Activated CD8-positive, alpha-beta memory T cell treated with anti-CD3 and anti-CD28 coated beads, Interleukin-2, amount 50 U/mL, for 24 hours (primary cell): Measurements from ENCODE around the gene C3orf70.

ENCODE experiments used
- DNase-seq: peaks from one replicate; pipeline ENCODE4 v3.0.0-alpha.2; 2020; ENCODE audit errors: extremely low read depth

Gene C3orf70

DNA sequence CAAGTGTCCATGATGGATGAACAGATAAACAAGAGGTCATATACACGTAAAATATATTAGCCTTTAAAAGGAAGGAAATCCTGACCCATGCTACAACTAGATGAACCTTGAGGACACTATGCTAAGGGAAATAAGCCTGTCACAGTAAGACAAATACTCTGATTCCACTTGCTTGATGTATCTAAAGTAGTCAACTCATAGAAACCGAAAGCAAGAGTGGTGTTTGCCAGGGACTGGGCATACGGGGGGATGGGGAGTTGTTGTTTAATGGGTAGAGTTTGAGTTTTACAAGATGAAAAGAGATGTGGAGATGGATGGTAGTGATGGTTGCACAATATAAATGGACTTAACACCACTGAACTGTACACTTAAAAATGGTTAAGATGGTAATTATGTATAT, 65.4 kb downstream of the C3orf70 start:
- no peak for DNase-seq

DNA sequence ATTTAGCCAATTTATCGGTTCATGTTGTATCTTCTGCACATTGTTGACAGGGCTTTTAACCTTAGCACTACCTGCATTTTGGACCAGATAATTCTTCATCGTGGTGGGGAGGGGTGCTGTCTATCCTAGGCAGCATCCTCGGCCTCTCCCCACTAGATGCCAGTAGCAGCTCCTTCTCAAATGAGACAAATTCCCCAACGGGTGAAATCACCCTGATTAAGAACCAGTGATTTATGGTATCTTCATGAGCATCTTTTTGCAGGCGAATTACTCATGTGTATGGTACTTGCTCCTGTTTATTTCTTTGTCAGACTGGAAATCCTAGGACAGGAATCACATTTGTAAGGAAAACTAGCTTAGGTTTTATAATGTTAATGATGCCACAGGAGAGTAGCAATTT, 68.0 kb downstream of the C3orf70 start:
- no peak for DNase-seq

DNA sequence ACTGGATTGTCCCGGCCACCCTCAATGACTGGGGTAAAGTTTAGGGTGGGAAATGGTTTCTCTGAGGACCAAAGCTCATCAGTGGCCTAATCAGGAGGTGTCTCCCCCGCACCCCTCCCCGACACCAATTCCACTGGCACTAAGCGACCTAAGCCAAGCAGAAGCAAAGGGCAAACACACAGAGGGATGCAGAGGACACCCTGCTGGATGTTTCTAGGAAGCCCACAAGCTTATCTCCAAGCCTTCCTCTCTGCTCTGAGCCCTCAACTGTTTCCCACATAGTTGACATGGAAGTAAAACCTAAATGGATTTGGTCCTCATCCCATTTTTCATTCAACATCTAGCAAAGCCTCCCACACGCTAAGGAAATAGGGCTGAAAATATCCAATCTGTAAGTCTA, 68.5 kb downstream of the C3orf70 start:
- no peak for DNase-seq

DNA sequence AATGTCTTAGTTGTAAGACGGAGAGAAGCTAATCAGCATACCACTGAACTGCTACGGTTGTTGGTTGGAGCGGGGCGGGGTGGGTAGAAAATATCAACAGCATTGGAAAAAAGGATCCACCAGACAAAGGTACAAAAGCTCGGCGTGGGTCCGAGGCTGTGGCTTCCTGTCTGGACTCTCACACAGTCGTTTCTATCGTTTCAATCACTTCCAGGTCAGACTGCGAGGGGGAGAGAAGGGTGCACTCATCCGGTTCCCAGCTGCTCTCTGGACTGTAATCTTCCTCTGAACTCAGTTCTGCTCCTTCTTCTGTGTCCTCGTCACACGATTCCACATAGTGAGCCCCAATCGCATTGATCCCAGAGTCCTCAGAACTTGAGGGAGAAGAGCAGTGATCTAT, 70.0 kb downstream of the C3orf70 start:
- DNase-seq = no peak

DNA sequence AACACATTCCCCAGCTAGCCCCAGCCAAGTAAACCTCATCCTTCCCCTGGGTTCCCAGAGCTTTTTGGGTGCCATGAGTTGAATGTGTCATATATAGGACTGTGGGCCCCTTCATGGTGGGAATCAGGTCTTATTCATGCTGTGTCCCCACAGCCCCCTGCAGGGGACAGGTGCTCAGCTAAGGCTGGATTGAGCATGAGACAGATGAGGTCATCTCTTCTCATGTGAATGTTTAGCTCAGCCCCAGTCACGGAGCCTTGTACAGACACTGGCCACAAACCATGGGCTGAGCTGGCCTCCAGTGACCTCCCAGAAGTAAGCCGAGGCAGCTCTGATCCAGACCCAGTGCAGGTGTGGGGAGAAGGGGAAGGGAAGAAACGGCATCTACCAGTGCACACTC, 70.7 kb downstream of the C3orf70 start:
- no peak for DNase-seq

DNA sequence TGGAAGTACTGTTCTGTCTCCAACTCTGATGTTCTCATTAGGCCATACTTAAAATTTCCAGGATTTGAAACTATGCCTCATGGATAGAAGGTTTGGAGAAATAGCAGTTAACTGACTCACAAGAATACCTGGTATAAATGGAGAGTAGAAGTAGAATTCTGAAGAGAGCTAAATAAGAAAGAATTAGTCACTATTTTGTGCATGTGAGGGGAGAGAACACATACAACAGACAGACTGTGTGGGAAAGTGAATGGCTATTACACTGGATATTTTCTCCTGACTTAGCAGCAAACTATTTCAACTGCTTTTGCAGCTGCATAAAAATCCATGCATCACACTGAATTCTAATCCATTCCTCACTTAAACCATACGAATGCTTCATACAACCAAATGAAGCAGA, 71.3 kb downstream of the C3orf70 start:
- DNase-seq = no peak

DNA sequence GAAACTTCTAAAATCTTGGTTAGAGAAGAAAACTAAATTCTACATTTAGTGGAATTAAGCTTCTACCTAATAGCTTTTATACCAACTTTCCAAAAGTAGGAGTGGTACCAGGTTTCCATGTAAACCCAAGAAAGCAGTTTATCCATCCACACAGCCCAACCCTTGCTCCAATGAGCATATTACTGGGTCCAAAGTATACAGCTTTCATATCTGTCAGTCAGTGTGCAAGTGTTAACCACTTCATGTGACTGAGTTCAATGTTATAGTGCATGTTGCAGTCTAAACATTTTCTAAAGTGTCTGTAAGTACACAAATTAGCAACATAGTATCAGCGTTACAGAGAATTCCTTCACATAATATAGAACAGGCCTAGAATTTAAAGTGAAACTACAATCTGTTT, 73.2 kb downstream of the C3orf70 start:
- no peak for DNase-seq

DNA sequence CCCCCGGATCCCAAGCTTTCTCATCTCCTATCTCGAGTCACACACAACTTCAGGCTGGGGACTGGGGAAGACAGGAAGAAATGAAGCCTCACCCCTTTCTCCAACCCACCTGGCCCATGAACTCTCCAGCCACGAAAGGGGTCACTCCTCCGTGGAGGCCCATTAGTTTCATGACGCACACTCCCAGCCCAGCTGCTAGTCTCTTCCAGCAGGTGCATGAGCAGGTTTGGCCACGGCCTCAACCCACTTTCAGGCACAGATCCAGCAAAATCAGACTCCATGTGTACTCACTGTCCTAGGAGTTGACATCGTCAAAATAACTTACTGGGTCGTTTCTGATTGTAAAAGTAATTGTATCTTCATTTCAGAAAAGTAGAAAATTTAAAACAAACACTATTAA, 76.6 kb downstream of the C3orf70 start:
- DNase-seq = no peak

DNA sequence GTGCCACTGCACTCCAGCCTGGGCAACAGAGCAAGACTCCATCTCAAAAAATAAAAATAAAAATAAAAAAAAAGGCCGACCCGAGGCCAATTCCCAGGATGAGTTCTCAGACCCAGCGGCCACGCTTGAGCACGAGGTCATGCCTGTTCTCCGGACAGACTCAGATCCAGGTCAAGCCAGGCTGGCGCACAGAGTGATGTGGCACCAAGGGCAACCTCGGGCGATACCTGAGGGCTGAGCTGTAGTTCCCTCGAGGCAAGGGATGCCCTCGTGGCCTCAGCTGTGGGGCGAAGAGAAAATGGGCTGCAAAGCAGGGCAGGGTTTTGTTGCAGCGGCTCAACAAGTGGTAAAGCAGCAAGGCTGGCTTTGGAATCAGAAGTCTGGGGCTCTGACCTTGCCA, 77.3 kb downstream of the C3orf70 start:
- DNase-seq = no peak

DNA sequence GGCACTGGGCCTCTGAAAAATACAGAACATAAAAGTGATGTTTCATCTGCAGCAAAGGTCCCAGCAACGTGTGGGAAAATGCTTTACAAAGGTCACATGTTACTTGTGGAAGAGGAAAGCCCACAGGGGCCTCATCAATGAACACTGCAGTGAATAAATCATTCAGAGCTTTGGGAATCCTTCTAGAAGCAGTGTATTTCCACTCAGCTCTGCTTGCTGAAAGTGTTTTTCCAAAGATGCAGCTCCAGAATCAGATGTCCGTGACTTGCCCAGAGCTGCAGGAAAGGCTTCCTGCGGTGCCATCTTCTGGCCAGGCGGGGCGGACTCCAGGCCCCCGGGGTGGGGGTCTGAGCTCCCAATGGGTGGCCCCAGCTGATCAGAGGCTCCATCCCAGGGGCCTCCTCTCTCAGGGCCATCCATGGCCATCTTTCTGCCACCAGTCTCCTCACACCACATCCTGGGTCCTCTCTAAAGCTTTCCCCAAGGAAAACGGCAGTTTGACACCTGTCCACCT, 81.5 kb downstream of the C3orf70 start:
- DNase-seq = no peak

DNA sequence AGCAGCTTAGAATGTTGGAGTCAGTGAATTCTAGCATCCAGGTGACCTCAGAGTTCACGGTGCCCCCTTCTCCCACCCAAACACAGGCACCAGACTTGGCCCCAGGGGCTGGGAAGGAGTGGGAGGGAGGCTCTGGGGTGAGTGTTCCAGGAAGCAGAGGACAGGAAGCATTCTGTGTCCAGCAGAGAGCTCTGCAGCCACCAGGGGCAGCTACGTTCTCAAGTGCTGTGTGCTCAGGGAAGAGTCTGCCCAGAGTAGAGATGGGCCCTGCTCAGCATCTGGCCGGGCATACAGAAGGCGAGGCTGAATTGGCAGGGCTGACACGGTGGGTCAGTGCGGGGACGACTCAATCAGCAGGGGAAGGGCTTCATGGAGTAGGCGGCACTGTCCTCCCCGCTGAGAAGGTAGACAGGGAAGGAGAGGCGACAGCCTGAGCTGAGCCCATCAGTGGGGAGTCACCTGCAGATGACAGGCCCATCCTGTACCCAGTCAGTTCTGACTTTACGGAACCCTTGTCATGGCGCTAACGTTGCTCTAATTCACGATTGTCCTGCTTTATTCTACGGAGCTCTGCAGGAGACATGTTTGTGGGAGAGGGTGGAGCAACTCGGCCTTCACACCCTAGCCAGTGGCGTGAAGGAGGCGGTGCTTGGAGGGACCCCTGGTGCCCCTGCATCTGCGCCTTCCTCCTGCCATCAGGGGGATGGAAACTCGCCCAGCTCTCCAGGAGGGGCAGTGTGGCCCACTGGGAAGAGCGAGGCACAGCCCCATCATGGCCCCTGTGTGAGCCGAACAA, 82.2 kb downstream of the C3orf70 start:
- DNase-seq = no peak

DNA sequence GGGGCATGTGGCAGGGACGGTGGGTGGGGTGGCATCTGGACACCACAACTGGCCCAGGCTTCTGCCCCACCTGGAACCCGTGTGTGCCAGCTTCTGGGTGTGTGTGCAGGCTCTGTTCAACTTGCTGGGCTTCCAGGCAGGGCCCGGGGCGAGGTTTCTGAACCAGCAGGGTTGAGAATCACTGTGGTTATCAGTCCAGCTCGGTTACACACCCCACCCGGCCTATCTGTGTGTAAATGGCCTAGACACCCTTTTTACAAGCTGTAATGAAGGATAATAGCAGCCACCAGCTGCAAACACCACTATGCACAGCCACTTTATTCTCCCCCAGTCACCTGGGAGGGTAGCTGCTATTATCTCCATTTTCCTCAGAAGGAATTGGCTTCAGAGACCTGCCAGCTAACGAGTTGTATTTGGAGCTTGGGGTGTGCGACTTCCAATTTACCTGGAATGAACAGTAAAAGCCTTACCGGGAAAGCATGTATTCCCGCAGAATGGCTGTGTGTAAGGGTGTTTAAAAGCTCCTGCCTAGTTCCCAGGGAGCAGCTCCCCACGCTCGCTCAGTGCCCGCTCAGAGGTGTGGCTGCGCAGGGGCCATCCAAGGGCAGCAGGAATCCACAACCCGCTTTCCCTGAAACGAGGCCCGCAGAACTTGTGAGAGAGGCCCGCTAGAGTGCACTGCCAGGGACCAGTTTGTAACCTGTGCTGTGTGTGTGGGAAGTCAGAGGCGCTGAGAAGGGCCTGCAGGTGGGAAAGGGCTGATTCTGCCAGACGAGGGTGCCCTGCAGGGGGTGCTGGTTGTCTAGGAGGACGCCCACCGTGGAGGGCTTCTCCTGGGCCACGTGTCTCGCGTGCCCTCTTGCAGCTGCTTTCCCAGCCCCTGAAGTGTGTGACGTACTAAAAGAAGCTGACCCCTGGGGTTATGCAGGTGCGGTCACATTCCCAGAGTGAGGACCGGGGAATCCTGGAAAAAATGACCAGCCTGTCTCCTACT, 83.5 kb downstream of the C3orf70 start:
- DNase-seq = no peak

DNA sequence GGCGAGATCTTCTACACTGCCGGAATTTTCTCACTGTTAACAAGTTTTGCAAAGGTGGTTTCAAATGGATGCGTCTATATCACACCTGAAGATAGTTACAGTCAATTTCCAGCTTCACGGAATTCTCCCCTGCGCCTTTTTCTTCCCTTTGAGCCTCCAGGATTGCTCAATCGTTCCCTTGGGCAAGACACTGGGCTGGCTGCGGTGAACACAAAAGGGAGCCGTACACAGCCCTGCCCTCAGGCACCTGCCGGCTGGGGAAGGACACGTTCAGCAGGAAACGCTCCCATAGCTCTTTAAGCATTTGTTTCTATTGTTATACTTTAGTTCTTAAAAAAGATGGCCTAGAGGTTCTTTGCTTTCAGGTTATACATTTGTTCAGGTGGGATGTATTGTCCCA, 85.7 kb downstream of the C3orf70 start:
- no peak for DNase-seq

DNA sequence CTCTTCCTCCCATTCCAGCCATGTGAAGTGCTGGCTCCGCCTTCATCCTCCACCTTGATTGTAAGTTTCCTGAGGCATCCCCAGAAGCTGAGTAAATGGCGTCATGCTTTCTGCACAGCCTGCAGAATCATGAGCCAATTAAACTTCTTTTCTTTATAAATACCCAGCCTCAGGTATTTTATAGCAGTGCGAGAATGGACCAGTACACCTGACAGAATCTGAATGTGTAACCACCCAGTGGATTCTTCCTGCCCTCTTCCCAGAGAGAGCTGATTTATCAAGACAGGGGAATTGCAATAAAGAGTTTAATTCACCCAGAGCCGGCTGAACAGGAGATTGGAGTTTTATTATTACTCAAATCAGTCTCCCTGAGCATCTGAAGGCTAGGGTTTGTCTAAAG, 86.6 kb downstream of the C3orf70 start:
- no peak for DNase-seq

DNA sequence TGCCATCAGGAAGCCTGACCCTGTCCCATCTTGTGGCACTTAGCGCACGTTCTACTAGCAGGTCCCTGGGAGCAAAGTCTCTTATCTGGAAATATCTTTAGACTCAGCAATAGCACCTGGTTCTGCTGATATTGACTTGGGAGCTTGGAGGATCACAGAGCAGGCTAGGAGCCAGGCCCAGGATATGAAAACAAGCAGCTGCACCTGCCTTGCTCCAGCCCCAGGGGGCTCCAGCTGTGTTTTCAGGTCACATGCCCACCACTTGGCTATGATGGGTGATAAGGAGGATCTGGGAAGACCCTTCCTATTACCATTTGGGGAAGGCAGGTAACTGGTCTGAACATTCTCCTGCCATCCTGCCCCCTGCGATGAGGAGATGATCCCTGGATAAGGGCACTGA, 87.8 kb downstream of the C3orf70 start:
- no peak for DNase-seq

DNA sequence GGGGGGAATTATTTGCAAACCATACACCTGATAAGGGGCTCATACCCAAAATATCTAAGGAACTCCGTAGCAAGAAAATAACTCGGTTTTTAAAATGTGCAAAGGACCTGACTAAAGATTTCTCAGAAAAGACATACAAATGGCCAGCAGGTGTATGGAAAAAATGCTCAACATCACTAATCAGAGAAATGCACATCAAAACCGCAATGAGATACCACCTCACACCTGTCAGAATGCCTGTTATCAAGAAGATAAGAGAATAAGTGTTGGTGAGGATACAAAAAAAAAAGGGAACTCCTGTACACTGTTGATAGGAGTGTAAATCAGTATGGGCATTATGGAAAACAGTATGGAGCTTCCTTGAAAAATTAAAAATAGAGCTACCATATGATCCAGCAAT, 89.4 kb downstream of the C3orf70 start:
- DNase-seq = no peak

DNA sequence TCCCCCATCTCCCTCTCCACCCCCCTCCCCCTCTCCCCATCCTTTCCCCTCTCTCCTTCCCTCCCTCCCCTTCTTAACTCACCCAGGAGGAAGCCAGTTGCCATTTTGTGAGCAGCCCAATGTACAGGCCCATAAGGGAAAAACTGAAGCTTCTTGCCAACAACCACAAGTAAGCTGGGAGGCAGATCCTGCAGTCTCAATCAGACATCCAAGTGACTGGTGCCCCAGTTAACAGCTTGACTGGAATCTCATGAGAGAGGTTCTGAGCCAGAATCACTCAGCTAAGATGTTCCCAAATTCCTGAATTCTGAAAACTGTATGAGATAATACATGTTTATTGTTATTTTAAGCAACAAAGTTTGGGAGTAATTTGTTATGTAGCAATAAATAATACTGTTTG, 90.7 kb downstream of the C3orf70 start:
- DNase-seq = no peak

DNA sequence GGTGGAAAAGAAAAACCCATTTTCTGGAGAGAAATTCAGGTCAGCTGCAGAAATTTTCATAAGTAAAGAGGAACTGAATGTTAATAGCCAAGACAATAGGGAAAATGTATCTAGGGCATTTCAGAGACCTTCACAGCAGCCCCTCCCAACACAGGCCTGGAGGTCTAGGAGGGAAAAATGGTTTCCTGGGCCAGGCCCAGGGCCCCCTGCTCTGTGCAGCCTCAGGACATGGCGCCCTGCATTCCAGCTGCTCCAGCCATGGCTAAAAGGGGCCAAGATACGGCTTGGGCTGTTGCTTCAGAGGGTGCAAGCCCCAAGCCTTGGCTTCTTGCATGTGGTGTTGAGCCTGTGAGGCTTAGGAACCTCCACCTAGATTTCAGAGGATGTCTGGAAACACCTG, 92.2 kb downstream of the C3orf70 start:
- DNase-seq = no peak

DNA sequence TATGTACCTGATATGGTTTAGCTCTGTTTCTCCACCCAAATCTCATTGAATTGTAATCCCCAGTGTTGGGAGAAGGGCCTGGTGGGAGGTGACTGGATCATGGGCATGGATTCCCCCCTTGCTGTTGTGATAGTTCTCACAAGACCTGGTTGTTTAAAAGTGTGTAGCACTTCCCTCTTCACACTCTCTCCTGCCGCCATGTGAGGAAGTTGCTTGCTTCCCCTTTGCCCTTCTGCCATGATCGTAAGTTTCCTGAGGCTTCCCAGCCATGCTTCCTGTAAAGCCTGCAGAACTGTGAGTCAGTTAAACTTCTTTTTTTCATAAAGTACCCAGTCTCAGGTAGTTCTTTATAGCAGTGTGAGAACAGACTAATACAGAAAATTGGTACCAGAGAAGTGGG, 93.1 kb downstream of the C3orf70 start:
- DNase-seq = no peak

DNA sequence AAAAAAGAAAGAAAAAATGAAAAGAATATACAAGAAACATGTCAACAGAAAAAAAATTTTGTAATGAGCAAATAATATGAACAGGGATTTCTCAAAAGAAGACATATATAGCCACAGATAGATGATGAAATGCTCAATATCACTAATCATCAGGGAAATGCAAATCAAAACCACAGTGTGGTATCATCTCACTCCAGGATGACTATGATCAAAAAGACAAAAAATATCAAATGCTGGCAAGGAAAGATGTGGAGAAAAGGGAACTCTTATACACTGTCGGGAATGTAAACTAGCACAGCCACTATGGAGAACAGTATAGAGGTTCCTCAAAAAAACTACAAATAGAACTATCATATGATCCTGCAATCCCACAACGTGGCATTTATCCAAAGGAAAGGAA, 94.1 kb downstream of the C3orf70 start:
- no peak for DNase-seq

DNA sequence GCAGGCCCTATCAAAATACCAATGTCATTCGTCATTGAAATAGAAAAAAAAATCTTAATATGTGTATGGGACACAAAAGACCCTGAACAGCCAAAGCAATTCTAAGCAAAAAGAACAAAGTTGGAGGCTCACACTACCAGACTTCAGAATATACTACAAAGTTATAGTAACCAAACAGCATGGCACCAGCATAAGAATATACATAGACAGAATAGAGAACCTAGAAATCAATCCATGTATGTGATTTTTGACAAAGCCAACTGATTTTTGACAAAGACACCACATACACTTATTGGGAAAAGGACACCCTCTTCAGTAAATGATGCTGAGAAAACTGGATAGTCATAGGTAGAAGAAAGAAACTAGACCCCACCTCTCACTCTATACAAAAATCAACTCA, 95.0 kb downstream of the C3orf70 start:
- no peak for DNase-seq

DNA sequence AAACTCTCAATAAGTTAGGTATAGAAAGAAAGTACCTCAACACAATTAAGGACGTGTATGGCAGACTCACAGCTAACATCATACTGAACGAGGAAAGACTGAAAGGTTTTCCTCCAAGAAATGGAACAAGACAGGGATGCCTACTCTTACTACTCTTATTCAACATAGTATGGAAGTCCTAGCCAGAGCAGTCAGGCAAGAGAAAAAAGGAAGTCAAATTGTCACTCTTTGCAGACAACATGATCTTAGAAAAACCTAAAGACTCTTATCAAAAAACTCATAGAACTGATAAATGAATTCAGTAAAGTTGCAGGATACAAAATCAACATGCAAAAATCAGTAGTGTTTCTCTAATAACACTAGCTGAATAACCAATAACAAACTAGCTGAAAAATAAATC, 96.0 kb downstream of the C3orf70 start:
- DNase-seq = no peak

DNA sequence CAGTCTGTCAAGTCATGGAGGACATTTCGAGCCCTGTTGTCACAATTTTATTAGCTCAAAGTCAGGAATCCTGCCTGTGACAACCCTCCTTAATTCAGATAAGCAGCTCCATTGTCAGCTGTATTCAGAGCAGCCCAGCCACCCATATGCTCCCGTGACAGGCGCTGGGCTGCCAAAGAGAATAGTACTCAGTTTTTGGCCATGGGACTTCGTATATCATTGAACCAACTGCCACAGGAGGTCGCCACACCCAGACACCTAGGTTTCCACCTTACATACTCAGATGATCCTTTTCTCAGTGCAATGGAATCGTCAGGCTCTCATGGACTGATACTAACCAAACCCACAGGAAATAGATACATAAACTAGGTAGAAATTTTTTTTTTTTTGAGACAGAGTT, 100.2 kb downstream of the C3orf70 start:
- DNase-seq = no peak
